HL-60/S4 treated with phorbol 12-myristate 13-acetate at 8.2 ng/mL for 4 days and 3 days (cell line): ENCODE results near the gene STRA6.

ENCODE experiments used
- in situ Hi-C: fragments of 300-500 bp; cut with MboI; formaldehyde crosslinking; loops from 2 replicates; pipeline ENCODE4 v1.15.0; 2022; ENCODE audit warnings: low sequenced_read_pairs

The STRA6 gene

GRCh38 chr15:74133694-74134386, 68.7 kb downstream of the STRA6 start:
- in situ Hi-C loops: no loop called here

GRCh38 chr15:74132681-74133651, 69.6 kb downstream of the STRA6 start:
- in situ Hi-C loops: no loop called here

GRCh38 chr15:74131628-74132413, 70.8 kb downstream of the STRA6 start:
- in situ Hi-C loops: no loop called here

- in situ Hi-C loops: no loop called here
These were observed 71.5 kb downstream of the STRA6 start for GRCh38 chr15:74130849-74131627.

GRCh38 chr15:74130155-74130848, 72.3 kb downstream of the STRA6 start, which contains the start of gene ISLR2:
Gene ISLR2, plus strand, starts transcription at chr15:74130586. Its CDS starts 2,169 bp downstream, at chr15:74132755.
- in situ Hi-C loops: no loop called here

- in situ Hi-C loops: loop anchor here (5.0 kb wide), 1 partner anchor 178 kb away; no protein-coding TSS in a partner anchor
These were observed 72.9 kb downstream of the STRA6 start for GRCh38 chr15:74129586-74130154.
